GM18907 (cell line): ENCODE data around the gene SFRP2.
A peak's percentile ranks its signal among the peaks of the same experiment; 100 is the strongest.

Source experiments
- ATAC-seq: cut with Tn5 transposase; IDR thresholded peaks from one replicate; pipeline ENCODE4 v1.9.1; 2021; ENCODE audit warnings: mild to moderate bottlenecking, moderate library complexity; ENCODE audit not compliant: unreplicated experiment

Gene SFRP2, protein sequence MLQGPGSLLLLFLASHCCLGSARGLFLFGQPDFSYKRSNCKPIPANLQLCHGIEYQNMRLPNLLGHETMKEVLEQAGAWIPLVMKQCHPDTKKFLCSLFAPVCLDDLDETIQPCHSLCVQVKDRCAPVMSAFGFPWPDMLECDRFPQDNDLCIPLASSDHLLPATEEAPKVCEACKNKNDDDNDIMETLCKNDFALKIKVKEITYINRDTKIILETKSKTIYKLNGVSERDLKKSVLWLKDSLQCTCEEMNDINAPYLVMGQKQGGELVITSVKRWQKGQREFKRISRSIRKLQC

GRCh38 chr4:153788413-153789276 is at the start of gene SFRP2:
SFRP2 (minus strand) TSS chr4:153789083; CDS start chr4:153788835, 248 bp downstream.
- no peak for ATAC-seq

- ATAC-seq, result no peak
Observed at GRCh38 chr4:153838564-153838963, 49.7 kb upstream of the SFRP2 start.

GRCh38 chr4:153834901-153835300 is 46.0 kb upstream of the SFRP2 start:
- ATAC-seq, result no peak

DNA sequence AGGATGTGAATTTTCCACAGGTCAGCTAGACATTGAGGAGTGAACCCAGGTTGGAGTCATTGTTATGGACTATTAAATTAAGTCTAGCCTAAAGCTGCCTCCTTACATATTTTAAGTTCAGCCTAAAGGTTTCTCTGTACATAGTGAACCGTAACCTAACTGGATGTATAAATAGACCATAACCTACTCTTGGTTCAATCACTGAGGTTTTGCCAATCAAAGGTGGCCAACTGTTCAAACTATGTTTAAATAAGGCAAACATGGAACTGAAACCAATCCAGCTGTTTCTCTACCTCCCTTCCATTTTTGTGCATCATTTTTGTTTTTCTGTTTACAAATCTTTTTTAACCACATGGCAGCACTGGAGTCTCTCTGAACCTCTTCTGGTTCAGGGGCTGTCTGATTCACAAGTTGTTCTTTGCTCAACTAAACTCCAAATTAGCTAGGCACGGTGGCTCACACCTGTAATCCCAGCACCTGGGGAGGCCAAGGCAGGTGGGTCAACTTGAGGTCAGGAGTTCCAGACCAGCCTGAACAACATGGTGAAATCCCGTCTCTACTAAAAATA is 43.9 kb upstream of the SFRP2 start:
- no peak for ATAC-seq

DNA sequence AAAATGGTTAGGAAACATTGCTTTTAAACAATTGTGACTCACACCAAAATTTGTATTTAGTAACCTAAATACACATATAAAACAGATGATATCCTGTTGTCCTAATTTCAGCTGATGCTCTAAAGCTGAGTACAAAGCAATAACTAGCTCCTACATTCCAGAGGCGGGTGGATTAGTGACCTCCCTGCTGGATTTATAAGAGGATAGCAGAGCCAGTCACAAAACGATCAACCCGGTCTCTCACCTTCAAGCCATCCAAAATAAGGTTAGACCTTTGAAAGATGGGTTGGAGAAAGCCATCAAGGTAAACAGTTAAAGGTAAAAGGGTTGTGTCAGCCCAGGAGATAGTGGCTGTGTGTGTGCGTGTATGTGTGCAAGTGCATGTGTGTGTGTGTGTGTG is 43.2 kb upstream of the SFRP2 start:
- no peak for ATAC-seq

- no peak for ATAC-seq
Observed at GRCh38 chr4:153831245-153831644, 42.4 kb upstream of the SFRP2 start.

DNA sequence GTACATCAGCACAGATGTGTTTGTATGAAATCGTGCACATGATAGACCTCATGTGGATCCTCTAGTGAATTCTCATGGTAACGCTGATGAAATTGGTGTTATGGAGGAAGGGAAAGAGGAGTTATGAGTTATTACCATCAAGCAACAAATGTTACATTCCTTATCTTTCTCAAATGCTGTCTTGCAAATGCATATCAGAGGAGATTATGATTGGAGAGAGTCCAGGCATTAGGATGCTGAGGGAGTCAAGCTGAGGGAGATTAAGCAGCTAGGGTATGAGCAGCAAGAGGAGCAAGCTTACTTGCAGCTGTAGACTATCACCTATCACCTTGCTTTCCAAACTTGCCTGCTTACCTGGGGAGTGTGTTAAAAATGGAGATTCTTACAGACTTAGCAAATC is 36.8 kb upstream of the SFRP2 start:
- no peak for ATAC-seq

GRCh38 chr4:153825126-153825525 is 36.2 kb upstream of the SFRP2 start:
- no peak for ATAC-seq

DNA sequence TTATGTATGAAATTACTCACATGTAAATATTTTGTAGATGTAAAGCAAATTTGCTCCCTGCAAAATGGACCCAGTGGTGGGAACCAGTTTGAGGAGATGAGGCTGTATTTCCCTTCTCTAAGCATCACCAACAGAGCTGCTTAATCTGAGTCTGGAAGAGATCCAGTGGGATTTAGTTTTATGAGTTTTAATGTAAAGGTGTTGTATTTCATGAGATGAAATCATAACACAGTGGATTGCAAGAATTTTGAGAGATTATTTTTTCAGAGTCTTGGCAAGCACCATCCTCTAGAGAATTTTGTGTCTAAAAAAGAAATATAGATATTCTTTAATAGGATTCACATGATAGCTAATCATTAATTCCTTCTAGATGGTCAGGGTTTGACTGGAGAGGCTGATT is 35.6 kb upstream of the SFRP2 start:
- no peak for ATAC-seq

DNA sequence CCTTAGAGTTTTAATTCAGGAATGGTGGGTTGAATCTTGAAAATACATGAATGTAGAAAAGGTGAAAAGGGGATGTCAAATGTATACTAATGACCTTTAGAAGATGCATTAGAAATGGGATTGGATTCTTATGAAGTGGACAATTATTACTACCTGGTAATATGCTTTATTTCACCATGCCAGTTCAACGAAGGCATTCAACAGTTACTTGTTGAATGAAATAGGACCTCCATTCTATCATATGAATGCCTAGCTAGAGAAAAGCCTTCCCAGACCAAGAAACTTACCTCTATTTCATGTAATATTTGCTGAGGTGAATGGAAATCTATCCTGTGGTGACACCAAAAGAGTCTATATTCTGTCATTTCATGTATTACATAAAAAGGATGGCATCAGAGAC is 34.6 kb upstream of the SFRP2 start:
- ATAC-seq, result no peak

GRCh38 chr4:153822316-153822715 is 33.4 kb upstream of the SFRP2 start:
- no peak for ATAC-seq

- ATAC-seq, result no peak
Observed at GRCh38 chr4:153817466-153817865, 28.6 kb upstream of the SFRP2 start.

- no peak for ATAC-seq
Observed at GRCh38 chr4:153816542-153816941, 27.7 kb upstream of the SFRP2 start.

DNA sequence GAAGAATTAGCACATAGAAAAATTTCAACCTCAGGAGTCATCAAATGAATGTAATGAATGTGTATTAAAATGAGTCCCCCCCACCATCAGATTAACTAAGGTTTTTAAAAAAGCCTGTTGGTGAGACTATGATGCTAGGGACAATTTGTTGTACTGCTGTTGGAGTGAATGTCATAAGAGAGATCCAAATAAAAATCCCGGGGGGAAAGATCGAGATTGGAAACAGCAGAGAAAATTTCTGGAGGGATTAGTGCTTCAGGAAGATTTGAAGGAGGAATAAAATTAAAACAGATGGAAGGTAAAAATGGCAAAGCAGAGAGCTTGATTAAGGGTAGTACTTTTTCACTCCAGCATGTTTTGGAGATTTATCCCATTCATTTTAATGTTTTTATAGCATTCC is 25.9 kb upstream of the SFRP2 start:
- no peak for ATAC-seq

DNA sequence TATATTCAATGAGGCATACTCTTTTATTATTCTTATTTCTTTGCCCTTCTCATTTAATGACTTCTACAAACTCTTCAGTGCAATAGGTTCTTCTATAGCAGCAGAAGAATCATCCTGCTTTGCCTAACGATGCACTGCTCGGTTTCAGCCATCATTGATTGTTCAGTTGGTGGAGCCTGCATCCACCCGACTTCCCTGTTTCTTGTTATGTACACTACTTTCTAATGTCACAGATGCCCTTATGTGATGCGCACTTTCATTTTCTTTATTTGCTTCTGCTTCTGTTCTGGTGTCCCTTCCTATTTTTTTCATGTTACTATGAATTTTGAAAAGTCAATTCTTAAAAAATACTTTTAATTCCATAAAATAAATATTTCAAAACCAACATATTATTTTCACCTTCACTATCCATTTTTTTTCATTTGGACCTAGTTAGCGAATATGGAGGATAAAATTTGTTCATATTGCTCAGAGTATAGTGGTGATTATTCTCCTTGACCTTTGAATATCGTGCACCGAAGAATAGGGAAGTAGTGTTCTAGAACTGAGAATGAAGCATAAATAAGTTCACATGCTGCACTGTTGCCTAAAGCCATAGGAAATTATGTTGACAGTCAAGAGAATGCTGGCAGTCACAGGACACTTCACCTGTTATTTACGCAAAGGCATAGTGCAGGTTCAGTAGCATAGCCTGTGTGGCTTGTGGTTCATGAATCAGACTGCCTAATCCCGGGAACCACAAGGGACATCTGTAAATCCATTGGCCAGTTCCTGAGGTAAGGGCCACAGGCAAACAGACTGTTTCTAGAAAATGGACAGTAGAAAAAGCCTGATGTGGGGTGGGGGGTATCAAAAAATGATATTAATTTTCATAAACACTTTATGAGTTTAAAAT is 21.3 kb upstream of the SFRP2 start:
- no peak for ATAC-seq

DNA sequence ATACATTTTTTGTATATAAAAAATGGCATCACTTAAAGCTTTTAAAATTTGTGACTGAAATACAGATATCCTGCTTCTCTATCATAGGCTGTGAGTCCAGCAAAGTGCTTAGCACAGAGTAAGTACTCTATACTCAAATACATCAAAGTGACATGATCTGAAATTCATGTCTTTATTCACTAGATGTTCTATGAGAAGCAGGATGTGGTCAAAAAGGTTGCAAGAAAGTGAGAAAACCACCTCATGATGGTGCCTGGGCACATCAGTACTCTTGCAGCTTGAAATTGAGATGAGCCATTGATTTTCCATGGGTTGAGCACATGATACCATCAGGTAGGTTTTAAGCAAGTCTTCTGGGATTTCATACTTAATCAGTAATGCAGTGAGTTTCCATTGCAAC is 20.4 kb upstream of the SFRP2 start:
- peak; percentile 66 for ATAC-seq

DNA sequence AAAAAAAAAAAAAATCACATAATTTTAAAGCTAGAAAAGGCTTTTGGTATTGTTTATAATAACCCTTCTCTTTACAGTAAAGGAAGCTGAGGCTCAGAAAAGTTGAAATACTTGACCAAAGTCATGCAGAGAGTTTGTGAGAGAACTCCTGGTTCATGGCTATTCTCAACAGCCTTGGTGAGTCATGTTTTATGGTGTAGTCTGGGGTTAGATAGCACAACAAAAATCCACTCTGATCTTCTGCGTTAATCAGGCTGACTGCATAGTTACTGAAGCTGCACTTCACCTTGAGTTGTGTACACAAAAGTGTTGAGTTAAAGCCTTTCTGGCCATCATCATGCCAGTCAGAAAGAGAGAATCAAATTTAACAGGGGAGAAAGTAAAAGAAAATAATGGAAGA is 19.3 kb upstream of the SFRP2 start:
- ATAC-seq, result no peak

DNA sequence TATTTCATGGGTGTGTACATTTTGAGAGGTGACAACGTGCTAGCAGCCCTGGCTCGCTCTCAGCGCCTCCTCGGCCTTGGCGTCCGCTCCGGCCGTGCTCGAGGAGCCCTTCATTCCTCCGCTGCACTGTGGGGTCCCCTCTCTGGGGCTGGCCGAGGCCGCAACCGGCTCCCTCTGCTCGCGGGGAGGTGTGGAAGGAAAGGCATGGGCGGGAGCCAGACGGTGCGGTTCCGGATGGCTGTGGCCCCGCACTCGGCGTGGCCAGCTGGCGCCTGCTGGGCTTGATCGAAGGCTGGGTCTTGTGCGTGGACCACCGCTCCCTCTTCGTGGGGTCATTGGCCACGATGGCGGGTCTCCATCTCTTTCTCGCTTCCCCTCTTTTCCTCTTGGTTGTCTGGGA is 17.2 kb upstream of the SFRP2 start:
- no peak for ATAC-seq

DNA sequence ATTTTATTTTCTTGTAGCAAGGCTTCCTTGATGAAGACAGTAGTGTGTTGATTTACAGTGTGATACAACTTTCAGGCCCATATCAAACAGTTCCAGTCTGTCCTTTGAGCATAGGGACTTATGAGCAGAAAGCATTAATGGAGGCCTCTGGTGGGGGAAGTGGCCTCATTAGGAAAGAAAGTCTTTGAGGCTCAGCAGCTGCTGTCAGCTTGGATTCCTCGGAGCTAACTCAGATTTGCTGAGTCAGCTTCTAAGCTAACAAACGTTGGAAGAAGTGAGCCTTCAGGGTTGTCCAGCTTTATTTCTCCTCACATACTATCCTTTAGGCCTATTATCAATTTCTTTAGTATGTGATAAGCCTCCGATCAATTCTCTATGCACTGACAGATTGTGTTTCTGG is 15.8 kb upstream of the SFRP2 start:
- no peak for ATAC-seq

GRCh38 chr4:153799694-153800074 is 10.8 kb upstream of the SFRP2 start:
- ATAC-seq, result no peak
